ENCODE data around the gene ADAMTSL1.

Gene ADAMTSL1

GRCh38 chr9:18788256-18788655, 314.3 kb downstream of the ADAMTSL1 start:
- no peak for DNase-seq

GRCh38 chr9:18791074-18791473, 317.1 kb downstream of the ADAMTSL1 start:
- no peak for DNase-seq

GRCh38 chr9:18793122-18793521, 319.2 kb downstream of the ADAMTSL1 start:
- no peak for DNase-seq

GRCh38 chr9:18795947-18796671, 322.2 kb downstream of the ADAMTSL1 start:
- DNase-seq, result no peak

- DNase-seq, result no peak
These were observed 322.8 kb downstream of the ADAMTSL1 start for GRCh38 chr9:18796696-18797270.

- DNase-seq, result no peak
These were observed 324.2 kb downstream of the ADAMTSL1 start for GRCh38 chr9:18798106-18798505.

GRCh38 chr9:18798508-18799290, 324.7 kb downstream of the ADAMTSL1 start:
- no peak for DNase-seq

GRCh38 chr9:18799428-18799827, 325.5 kb downstream of the ADAMTSL1 start:
- no peak for DNase-seq

GRCh38 chr9:18800579-18800978, 326.6 kb downstream of the ADAMTSL1 start:
- DNase-seq, result no peak

GRCh38 chr9:18805386-18805785, 331.4 kb downstream of the ADAMTSL1 start:
- no peak for DNase-seq

GRCh38 chr9:18806232-18807080, 332.5 kb downstream of the ADAMTSL1 start:
- no peak for DNase-seq

- no peak for DNase-seq
These were observed 336.6 kb downstream of the ADAMTSL1 start for GRCh38 chr9:18810581-18810980.

GRCh38 chr9:18811171-18811570, 337.2 kb downstream of the ADAMTSL1 start:
- no peak for DNase-seq

GRCh38 chr9:18819418-18819817, 345.5 kb downstream of the ADAMTSL1 start:
- no peak for DNase-seq

- DNase-seq, result no peak
These were observed 346.7 kb downstream of the ADAMTSL1 start for GRCh38 chr9:18820566-18821095.

GRCh38 chr9:18821788-18822187, 347.8 kb downstream of the ADAMTSL1 start:
- DNase-seq, result no peak

- DNase-seq, result no peak
These were observed 348.9 kb downstream of the ADAMTSL1 start for GRCh38 chr9:18822850-18823249.

GRCh38 chr9:18824095-18824666, 350.2 kb downstream of the ADAMTSL1 start:
- DNase-seq, result no peak

GRCh38 chr9:18825656-18826170, 351.8 kb downstream of the ADAMTSL1 start:
- DNase-seq, result no peak

GRCh38 chr9:18826248-18826647, 352.3 kb downstream of the ADAMTSL1 start:
- no peak for DNase-seq

- no peak for DNase-seq
These were observed 355.1 kb downstream of the ADAMTSL1 start for GRCh38 chr9:18829066-18829465.

- no peak for DNase-seq
These were observed 355.9 kb downstream of the ADAMTSL1 start for GRCh38 chr9:18829873-18830272.

Data from CD4-positive, alpha-beta T cell treated with Interleukin-17A for 1 hour (primary cell).